Smooth muscle cell (in vitro differentiated cells): Measurements from ENCODE around the gene FOSL2. TPM values are rescaled to one million over a fixed set of nuclear protein-coding genes. Genes with fewer than 3 reads are reported as not detected.

Experiments
- DNase-seq: peaks from one replicate; lab custom pipeline; 2025; ENCODE audit not compliant: unreplicated experiment; lab: John Stamatoyannopoulos, UW
- H2AFZ ChIP-seq: fragments of 200-600 bp; sonication (generic); 2 replicates; pipeline ENCODE4 v1.6.0; 2016; ENCODE audit warnings: antibody characterized with exemption, low read depth, mild to moderate bottlenecking
- H3F3A ChIP-seq: fragments of 200-600 bp; sonication (generic); 2 replicates; pipeline ENCODE4 v1.6.0; 2017; ENCODE audit warnings: antibody characterized with exemption, low read depth
- H3K27ac ChIP-seq: fragments of 200-600 bp; sonication (generic); 2 replicates; pipeline ENCODE4 v1.5.1; 2016; ENCODE audit warnings: low read depth, mild to moderate bottlenecking
- H3K27me3 ChIP-seq: fragments of 200-600 bp; sonication (generic); 2 replicates; pipeline ENCODE4 v1.6.1; 2016; ENCODE audit warnings: low read depth, mild to moderate bottlenecking
- H3K36me3 ChIP-seq: fragments of 200-600 bp; sonication (generic); 2 replicates; pipeline ENCODE4 v1.5.1; 2016; ENCODE audit warnings: low read depth
- H3K4me1 ChIP-seq: fragments of 200-600 bp; sonication (generic); 2 replicates; pipeline ENCODE4 v1.5.1; 2016; ENCODE audit warnings: low read depth
- H3K4me2 ChIP-seq: fragments of 200-600 bp; sonication (generic); 2 replicates; pipeline ENCODE4 v1.6.0; 2016; ENCODE audit warnings: mild to moderate bottlenecking
- H3K4me3 ChIP-seq: fragments of 200-600 bp; sonication (generic); 2 replicates; pipeline ENCODE4 v1.5.1; 2016; ENCODE audit warnings: mild to moderate bottlenecking
- H3K79me2 ChIP-seq: fragments of 200-600 bp; sonication (generic); 2 replicates; pipeline ENCODE4 v1.6.0; 2016; ENCODE audit warnings: low read depth, mild to moderate bottlenecking
- H3K9ac ChIP-seq: fragments of 200-600 bp; sonication (generic); 2 replicates; pipeline ENCODE4 v1.6.0; 2016; ENCODE audit warnings: low read depth
- H3K9me3 ChIP-seq: fragments of 200-600 bp; sonication (generic); replicated peaks from 2 replicates; pipeline ENCODE4 v1.5.1; 2016; ENCODE audit warnings: low read depth
- H4K20me1 ChIP-seq: fragments of 200-600 bp; sonication (generic); 2 replicates; pipeline ENCODE4 v1.6.0; 2016; ENCODE audit warnings: low read depth
- CTCF ChIP-seq: fragments of 200-600 bp; sonication (generic); IDR thresholded peaks from 2 replicates; pipeline ENCODE4 v1.5.1; 2017; ENCODE audit warnings: borderline replicate concordance, mild to moderate bottlenecking, antibody characterized with exemption; ENCODE audit not compliant: insufficient read depth, poor library complexity, severe bottlenecking
- whole genome bisulfite sequencing: methylation state at CpG from one replicate; pipeline ENCODE4 v1.1.7; 2016; ENCODE audit warnings: low lambda C conversion rate; 5-methylcytosine and 5-hydroxymethylcytosine counted together
- polyA plus RNA-seq: library from polyadenylated mRNA; unstranded; fragments of >200 nt; fragmentation: Nextera tagmentation; extraction: Ambion mirVana; gene quantifications from 2 replicates; pipeline ENCODE4 v1.2.1, GENCODE V29; 2016
- total RNA-seq: library from RNA; depleted of rRNA; stranded (reverse); fragments of >200 nt; gene quantifications from 2 replicates; pipeline ENCODE4 v1.2.3, GENCODE V29; 2014

FOSL2 gene
- total and polyA plus RNA-seq, 2 experiments from 2014 or later, result 70.8 to 106 TPM

GRCh38 chr2:28366496-28367282 is 26.0 kb upstream of the FOSL2 start:
- H3K36me3 ChIP-seq, result no peaks in the 10 kb centered on the region
- H4K20me1 ChIP-seq, result no peaks in the 10 kb centered on the region
- H3F3A ChIP-seq, result peaks cover 23% of the 10 kb centered on the region
- H3K4me1 ChIP-seq, result peaks cover 7% of the 10 kb centered on the region
- H2AFZ ChIP-seq, result no peak overlapping the region
- H3K9me3 ChIP-seq, result no peaks in the 10 kb centered on the region
- DNase-seq, result no peak
- no peak overlapping the region for H3K27ac ChIP-seq
- H3K27me3 ChIP-seq, result no peaks in the 10 kb centered on the region
- no peak for TF ChIP-seq CTCF
- H3K4me2 ChIP-seq, result peak overlapping the region; percentile 54
- H3K9ac ChIP-seq, result no peak overlapping the region
- H3K4me3 ChIP-seq, result no peak overlapping the region
- 23% methylated on average over 19 of the region's 19 CpGs for WGBS
- H3K79me2 ChIP-seq, result no peaks in the 10 kb centered on the region

GRCh38 chr2:28367667-28368356 is 24.8 kb upstream of the FOSL2 start:
- TF ChIP-seq CTCF, result no peak
- Histone ChIP-seq H3K9me3 (no peaks in the 10 kb centered on the region), H3K4me1 (peaks cover 7% of the 10 kb centered on the region), H3K27me3 (no peaks in the 10 kb centered on the region), H2AFZ (no peak overlapping the region), H3K4me2 (no peak overlapping the region), H3K4me3 (no peak overlapping the region), H4K20me1 (no peaks in the 10 kb centered on the region), H3K9ac (no peak overlapping the region), H3K27ac (no peak overlapping the region), H3K79me2 (no peaks in the 10 kb centered on the region), H3K36me3 (no peaks in the 10 kb centered on the region), H3F3A (peaks cover 23% of the 10 kb centered on the region)
- WGBS, result 85% methylated on average over 19 of the region's 19 CpGs
- no peak for DNase-seq

- no peak for DNase-seq
- no peak for TF ChIP-seq CTCF
- Histone ChIP-seq H3K27me3 (no peaks in the 10 kb centered on the region), H3F3A (peaks cover 23% of the 10 kb centered on the region), H3K4me3 (no peak overlapping the region), H3K4me2 (no peak overlapping the region), H3K9ac (no peak overlapping the region), H3K79me2 (no peaks in the 10 kb centered on the region), H3K4me1 (peaks cover 7% of the 10 kb centered on the region), H3K27ac (no peak overlapping the region), H3K9me3 (no peaks in the 10 kb centered on the region), H2AFZ (no peak overlapping the region), H4K20me1 (no peaks in the 10 kb centered on the region), H3K36me3 (no peaks in the 10 kb centered on the region)
- 88% methylated on average over 9 of the region's 9 CpGs for WGBS
These were observed 24.3 kb upstream of the FOSL2 start for GRCh38 chr2:28368357-28368798.
